ENCODE data around the gene GALNT11.

The GALNT11 gene

DNA sequence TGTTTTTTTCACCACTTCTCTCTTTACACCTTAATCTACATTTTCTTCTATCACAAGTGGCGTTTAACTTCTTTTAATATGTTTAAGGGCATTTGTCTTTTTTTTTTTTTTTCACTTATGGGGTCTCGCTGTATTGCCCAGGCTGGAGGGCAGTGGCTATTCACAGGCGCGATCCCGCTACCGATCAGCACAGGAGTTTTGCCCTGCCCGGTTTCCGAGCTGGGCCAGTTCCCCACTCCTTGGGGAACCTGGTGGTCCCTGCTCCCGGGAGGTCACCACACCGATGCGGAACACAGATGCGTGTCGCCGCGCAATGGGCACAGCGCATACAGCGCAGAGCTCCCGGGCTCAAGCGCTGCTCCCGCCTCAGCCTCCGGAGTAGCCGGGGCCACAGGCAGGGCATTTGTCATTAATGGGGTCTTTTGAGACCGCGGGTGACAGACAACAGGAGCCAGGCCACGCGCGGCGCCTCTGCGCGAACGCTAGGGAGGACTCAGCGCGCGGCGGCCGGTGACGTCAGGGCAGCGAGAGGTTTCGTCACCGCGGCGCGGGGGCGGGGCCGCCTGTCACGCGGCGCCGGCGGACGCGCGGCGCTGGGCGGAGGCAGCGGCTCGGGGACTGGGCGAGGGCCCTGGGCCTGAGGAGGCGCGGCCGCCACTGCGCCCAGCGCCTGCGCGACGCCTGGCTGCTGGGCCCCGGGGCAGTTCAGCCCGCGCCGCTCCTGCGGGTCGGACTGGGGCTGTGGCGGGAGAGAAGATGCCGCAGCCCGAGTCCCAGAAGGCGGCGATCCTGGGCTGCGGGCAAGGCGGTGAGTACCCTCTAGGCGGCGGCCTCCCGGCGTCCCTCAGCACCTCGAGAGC, at the start of gene GALNT11:
Gene GALNT11 (plus strand): TSS at position 598 of the 860 bp plus-strand sequence. CDS start 68,554 bp downstream, outside the sequence.
- peak within 1 kb of the TSS; percentile 92 for H3K4me3 ChIP-seq (ENCODE audit: low read length)
- H3K4me1 ChIP-seq (ENCODE audit: control insufficient read depth, insufficient read depth, low read length), result peaks cover 7% of the 10 kb centered on the region
- no peaks in the 10 kb centered on the region for H3K27me3 ChIP-seq (ENCODE audit: control insufficient read depth, insufficient read depth, low read length)
- H3K36me3 ChIP-seq (ENCODE audit: control insufficient read depth, insufficient read depth, low read length), result no peaks in the 10 kb centered on the region
- H3K9me3 ChIP-seq (ENCODE audit: control insufficient read depth, low read length), result no peaks in the 10 kb centered on the region
- peak within 1 kb of the TSS; percentile 88 for H3K9ac ChIP-seq (ENCODE audit: low read length)

GRCh38 chr7:151978616-151979015, 46.9 kb upstream of the GALNT11 start:
- H3K4me1 ChIP-seq (ENCODE audit: control insufficient read depth, insufficient read depth, low read length), result no peaks in the 10 kb centered on the region
- H3K9ac ChIP-seq (ENCODE audit: low read length), result no peak overlapping the region
- H3K4me3 ChIP-seq (ENCODE audit: low read length), result no peak overlapping the region
- no peaks in the 10 kb centered on the region for H3K36me3 ChIP-seq (ENCODE audit: control insufficient read depth, insufficient read depth, low read length)
- no peaks in the 10 kb centered on the region for H3K9me3 ChIP-seq (ENCODE audit: control insufficient read depth, low read length)
- no peaks in the 10 kb centered on the region for H3K27me3 ChIP-seq (ENCODE audit: control insufficient read depth, insufficient read depth, low read length)

GRCh38 chr7:151981223-151981622, 44.3 kb upstream of the GALNT11 start:
- no peak overlapping the region for H3K4me3 ChIP-seq (ENCODE audit: low read length)
- no peaks in the 10 kb centered on the region for H3K4me1 ChIP-seq (ENCODE audit: control insufficient read depth, insufficient read depth, low read length)
- H3K27me3 ChIP-seq (ENCODE audit: control insufficient read depth, insufficient read depth, low read length), result no peaks in the 10 kb centered on the region
- H3K9me3 ChIP-seq (ENCODE audit: control insufficient read depth, low read length), result no peaks in the 10 kb centered on the region
- no peak overlapping the region for H3K9ac ChIP-seq (ENCODE audit: low read length)
- H3K36me3 ChIP-seq (ENCODE audit: control insufficient read depth, insufficient read depth, low read length), result no peaks in the 10 kb centered on the region

DNA sequence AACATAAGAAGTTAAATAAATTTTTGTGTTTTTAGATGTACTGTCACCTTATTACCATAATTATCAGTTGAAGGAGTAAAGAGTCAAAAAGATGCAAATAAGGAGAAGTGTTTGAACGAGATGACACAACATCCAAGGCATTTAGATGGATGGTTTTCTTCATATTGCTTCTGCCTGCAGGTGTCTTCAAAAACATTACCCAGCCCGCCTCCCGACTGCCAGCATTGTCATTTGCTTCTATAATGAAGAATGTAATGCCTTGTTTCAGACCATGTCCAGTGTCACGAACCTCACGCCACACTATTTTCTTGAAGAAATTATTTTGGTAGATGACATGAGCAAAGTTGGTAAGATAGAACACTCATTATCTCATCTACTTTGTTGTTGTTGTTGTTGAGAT, 42.7 kb upstream of the GALNT11 start:
- Histone ChIP-seq H3K9me3 (ENCODE audit: control insufficient read depth, low read length) (no peaks in the 10 kb centered on the region), H3K4me1 (ENCODE audit: control insufficient read depth, insufficient read depth, low read length) (no peaks in the 10 kb centered on the region), H3K9ac (ENCODE audit: low read length) (no peak overlapping the region), H3K4me3 (ENCODE audit: low read length) (no peak overlapping the region), H3K27me3 (ENCODE audit: control insufficient read depth, insufficient read depth, low read length) (no peaks in the 10 kb centered on the region), H3K36me3 (ENCODE audit: control insufficient read depth, insufficient read depth, low read length) (no peaks in the 10 kb centered on the region)

DNA sequence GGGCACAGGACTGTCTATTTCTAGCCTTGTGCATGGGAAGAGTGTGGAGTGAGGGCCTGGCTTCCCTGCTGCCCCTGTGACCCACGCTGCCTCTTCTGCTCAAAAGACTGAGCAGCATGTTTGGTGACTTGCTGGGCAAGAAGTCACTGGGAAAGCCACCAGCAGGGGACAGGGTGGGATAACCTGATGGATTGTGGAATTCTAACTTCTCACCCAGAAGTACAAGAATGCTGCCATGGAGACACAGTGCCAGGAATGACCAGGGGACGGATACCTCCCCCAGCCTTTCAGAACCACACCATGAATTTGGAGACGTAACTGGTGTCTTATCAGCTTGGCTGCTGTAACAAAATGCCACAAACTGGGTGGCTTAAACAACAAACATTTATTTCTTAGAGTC, 40.9 kb upstream of the GALNT11 start:
- H3K4me3 ChIP-seq (ENCODE audit: low read length), result no peak overlapping the region
- H3K27me3 ChIP-seq (ENCODE audit: control insufficient read depth, insufficient read depth, low read length), result no peaks in the 10 kb centered on the region
- no peaks in the 10 kb centered on the region for H3K9me3 ChIP-seq (ENCODE audit: control insufficient read depth, low read length)
- H3K36me3 ChIP-seq (ENCODE audit: control insufficient read depth, insufficient read depth, low read length), result no peaks in the 10 kb centered on the region
- no peak overlapping the region for H3K9ac ChIP-seq (ENCODE audit: low read length)
- H3K4me1 ChIP-seq (ENCODE audit: control insufficient read depth, insufficient read depth, low read length), result no peaks in the 10 kb centered on the region

DNA sequence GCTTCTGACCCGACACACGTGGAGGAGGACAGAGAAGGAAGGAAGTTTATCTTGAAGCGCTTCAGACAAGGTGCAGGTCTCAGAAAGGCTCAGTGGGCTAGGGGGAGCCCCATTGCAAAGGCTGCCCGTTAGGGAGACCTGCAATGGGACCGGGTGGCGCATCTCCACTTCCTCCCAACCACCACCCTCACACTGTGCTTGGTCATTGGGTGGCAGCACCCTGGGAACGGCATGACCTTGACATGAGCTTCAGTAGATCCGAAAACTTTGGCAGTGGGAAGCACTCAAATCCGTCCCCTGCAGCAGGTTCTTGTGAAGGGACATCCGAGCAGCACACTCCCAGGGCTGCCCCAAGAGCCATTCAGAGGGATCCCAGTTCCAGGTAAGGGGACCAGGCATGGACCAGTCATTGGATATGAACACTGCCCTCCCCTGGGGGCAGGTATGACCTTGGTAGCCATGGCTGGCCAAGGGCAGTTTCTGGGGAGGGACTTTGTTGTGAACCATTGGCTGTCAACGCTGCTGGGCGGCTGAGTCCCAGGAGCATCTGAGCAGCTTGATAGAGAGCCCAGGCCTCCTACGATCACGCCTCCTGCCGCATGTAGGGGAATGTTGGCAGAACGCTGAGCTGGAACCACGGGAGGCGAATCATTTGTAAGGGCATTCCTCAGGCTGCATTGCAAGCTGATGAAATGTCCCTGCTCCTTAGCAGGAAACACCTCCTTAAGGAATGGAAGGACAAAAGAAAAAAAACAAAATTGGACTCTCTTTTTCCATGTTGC, 37.5 kb upstream of the GALNT11 start:
- H3K9me3 ChIP-seq (ENCODE audit: control insufficient read depth, low read length), result no peaks in the 10 kb centered on the region
- no peak overlapping the region for H3K9ac ChIP-seq (ENCODE audit: low read length)
- H3K4me1 ChIP-seq (ENCODE audit: control insufficient read depth, insufficient read depth, low read length), result no peaks in the 10 kb centered on the region
- H3K4me3 ChIP-seq (ENCODE audit: low read length), result no peak overlapping the region
- no peaks in the 10 kb centered on the region for H3K36me3 ChIP-seq (ENCODE audit: control insufficient read depth, insufficient read depth, low read length)
- H3K27me3 ChIP-seq (ENCODE audit: control insufficient read depth, insufficient read depth, low read length), result no peaks in the 10 kb centered on the region

GRCh38 chr7:151992375-151992774, 33.1 kb upstream of the GALNT11 start:
- Histone ChIP-seq H3K9me3 (ENCODE audit: control insufficient read depth, low read length) (no peaks in the 10 kb centered on the region), H3K36me3 (ENCODE audit: control insufficient read depth, insufficient read depth, low read length) (no peaks in the 10 kb centered on the region), H3K4me1 (ENCODE audit: control insufficient read depth, insufficient read depth, low read length) (no peaks in the 10 kb centered on the region), H3K27me3 (ENCODE audit: control insufficient read depth, insufficient read depth, low read length) (no peaks in the 10 kb centered on the region), H3K9ac (ENCODE audit: low read length) (no peak overlapping the region), H3K4me3 (ENCODE audit: low read length) (no peak overlapping the region)

- no peaks in the 10 kb centered on the region for H3K4me1 ChIP-seq (ENCODE audit: control insufficient read depth, insufficient read depth, low read length)
- no peaks in the 10 kb centered on the region for H3K27me3 ChIP-seq (ENCODE audit: control insufficient read depth, insufficient read depth, low read length)
- H3K9ac ChIP-seq (ENCODE audit: low read length), result no peak overlapping the region
- no peak overlapping the region for H3K4me3 ChIP-seq (ENCODE audit: low read length)
- no peaks in the 10 kb centered on the region for H3K36me3 ChIP-seq (ENCODE audit: control insufficient read depth, insufficient read depth, low read length)
- no peaks in the 10 kb centered on the region for H3K9me3 ChIP-seq (ENCODE audit: control insufficient read depth, low read length)
Measured at GRCh38 chr7:151993977-151994676, 31.3 kb upstream of the GALNT11 start.

GRCh38 chr7:151999424-152000090, 25.9 kb upstream of the GALNT11 start:
- no peaks in the 10 kb centered on the region for H3K27me3 ChIP-seq (ENCODE audit: control insufficient read depth, insufficient read depth, low read length)
- no peak overlapping the region for H3K4me3 ChIP-seq (ENCODE audit: low read length)
- H3K9me3 ChIP-seq (ENCODE audit: control insufficient read depth, low read length), result no peaks in the 10 kb centered on the region
- H3K9ac ChIP-seq (ENCODE audit: low read length), result no peak overlapping the region
- H3K36me3 ChIP-seq (ENCODE audit: control insufficient read depth, insufficient read depth, low read length), result no peaks in the 10 kb centered on the region
- H3K4me1 ChIP-seq (ENCODE audit: control insufficient read depth, insufficient read depth, low read length), result no peaks in the 10 kb centered on the region

DNA sequence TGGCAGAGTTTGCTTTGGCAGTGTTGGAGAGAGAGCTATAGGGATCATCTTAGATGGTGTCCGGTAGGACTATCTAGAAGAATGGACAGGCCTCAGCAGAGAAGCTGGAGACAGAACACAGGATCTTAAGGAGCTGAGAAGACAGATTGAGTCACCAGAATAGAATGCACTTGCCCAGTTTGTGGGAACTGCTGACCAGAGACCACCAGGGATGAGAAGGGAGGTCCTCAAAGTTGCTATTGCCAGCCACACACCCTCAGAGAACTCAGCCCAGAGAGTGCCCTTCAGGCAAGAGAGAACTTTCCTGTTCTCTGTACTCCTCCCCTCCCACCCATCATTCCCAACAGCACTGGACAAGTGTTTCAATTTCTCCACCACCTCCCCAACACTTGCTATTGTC, 25.3 kb upstream of the GALNT11 start:
- H3K4me3 ChIP-seq (ENCODE audit: low read length), result no peak overlapping the region
- H3K9me3 ChIP-seq (ENCODE audit: control insufficient read depth, low read length), result no peaks in the 10 kb centered on the region
- H3K27me3 ChIP-seq (ENCODE audit: control insufficient read depth, insufficient read depth, low read length), result no peaks in the 10 kb centered on the region
- H3K9ac ChIP-seq (ENCODE audit: low read length), result no peak overlapping the region
- H3K36me3 ChIP-seq (ENCODE audit: control insufficient read depth, insufficient read depth, low read length), result no peaks in the 10 kb centered on the region
- H3K4me1 ChIP-seq (ENCODE audit: control insufficient read depth, insufficient read depth, low read length), result no peaks in the 10 kb centered on the region

- Histone ChIP-seq H3K4me1 (ENCODE audit: control insufficient read depth, insufficient read depth, low read length) (no peaks in the 10 kb centered on the region), H3K9ac (ENCODE audit: low read length) (no peak overlapping the region), H3K36me3 (ENCODE audit: control insufficient read depth, insufficient read depth, low read length) (no peaks in the 10 kb centered on the region), H3K4me3 (ENCODE audit: low read length) (no peak overlapping the region), H3K9me3 (ENCODE audit: control insufficient read depth, low read length) (no peaks in the 10 kb centered on the region), H3K27me3 (ENCODE audit: control insufficient read depth, insufficient read depth, low read length) (no peaks in the 10 kb centered on the region)
Measured at GRCh38 chr7:152006336-152006735, 19.1 kb upstream of the GALNT11 start.
